GM12892 (cell line): ENCODE measurements around the gene HIPK4.
"Not testable (repeated sequence)": the region's sequence is repeated elsewhere in the genome, so short reads cannot be mapped to it uniquely, and the experiment has no call there.

Experiments
- DNase-seq: peaks from one replicate; pipeline ENCODE4 v3.0.0; 2011; ENCODE audit not compliant: insufficient read length
- FAIRE-seq: peaks from 2 replicates; lab custom pipeline; 2011; peaks lifted over from hg19 to GRCh38; lab: Jason Lieb, UNC
- POLR2A ChIP-seq: IDR thresholded peaks from 2 replicates; pipeline ENCODE4 v1.6.1; 2011; ENCODE audit warnings: low read depth, low read length, control low read depth
- POLR2AphosphoS5 ChIP-seq: IDR thresholded peaks from 2 replicates; pipeline ENCODE4 v1.6.1; 2011; ENCODE audit warnings: low read depth, low read length, control low read depth
- TAF1 ChIP-seq: IDR thresholded peaks from 2 replicates; pipeline ENCODE4 v1.6.1; 2011; ENCODE audit warnings: low read depth, mild to moderate bottlenecking, control low read depth, low read length, borderline replicate concordance

The HIPK4 gene

DNA sequence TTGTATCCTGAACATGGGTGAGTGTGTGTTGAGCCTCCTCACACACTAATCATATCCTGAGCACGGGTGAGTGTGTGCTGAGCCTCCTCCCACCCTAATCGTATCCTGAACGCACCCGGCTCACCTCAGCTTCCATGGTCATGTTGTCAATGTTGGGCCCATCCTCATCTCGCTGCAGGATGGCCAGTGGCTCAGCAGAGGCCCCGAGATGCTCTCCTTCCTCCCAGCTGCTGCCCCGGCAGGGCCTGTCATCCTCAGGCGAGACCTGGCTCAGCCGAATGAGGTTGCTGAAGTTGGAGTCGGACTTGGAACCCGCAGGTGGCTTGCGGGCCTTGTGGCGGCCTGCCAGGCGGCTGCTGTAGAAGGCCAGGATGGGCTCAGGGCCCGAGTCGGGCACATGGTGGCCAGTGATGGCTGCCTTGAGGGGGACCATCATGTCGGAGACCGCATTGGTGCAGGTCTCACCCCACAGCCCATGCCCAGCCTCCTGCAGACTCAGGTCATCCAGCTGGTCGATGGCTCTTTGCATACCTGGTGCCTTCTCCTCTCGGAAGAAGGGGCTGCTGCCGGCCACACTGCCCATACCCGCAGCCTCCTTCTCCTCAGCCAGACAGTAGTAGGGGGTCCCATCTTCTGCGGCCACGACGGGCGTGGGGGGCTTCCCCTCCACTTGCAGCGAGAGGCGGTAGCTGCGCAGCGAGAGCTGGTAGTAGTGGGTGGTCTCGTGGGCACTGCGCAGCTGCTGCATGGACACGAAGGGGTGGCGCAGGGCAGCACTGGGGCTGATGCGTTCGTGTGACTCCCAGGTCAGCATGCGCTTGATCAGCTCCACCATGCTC lies 9.6 kb downstream of the HIPK4 start:
- FAIRE-seq (no peak), DNase-seq (no peak)
- TF ChIP-seq TAF1 = no peak
- TF ChIP-seq POLR2AphosphoS5 = no peak
- TF ChIP-seq POLR2A = no peak

DNA sequence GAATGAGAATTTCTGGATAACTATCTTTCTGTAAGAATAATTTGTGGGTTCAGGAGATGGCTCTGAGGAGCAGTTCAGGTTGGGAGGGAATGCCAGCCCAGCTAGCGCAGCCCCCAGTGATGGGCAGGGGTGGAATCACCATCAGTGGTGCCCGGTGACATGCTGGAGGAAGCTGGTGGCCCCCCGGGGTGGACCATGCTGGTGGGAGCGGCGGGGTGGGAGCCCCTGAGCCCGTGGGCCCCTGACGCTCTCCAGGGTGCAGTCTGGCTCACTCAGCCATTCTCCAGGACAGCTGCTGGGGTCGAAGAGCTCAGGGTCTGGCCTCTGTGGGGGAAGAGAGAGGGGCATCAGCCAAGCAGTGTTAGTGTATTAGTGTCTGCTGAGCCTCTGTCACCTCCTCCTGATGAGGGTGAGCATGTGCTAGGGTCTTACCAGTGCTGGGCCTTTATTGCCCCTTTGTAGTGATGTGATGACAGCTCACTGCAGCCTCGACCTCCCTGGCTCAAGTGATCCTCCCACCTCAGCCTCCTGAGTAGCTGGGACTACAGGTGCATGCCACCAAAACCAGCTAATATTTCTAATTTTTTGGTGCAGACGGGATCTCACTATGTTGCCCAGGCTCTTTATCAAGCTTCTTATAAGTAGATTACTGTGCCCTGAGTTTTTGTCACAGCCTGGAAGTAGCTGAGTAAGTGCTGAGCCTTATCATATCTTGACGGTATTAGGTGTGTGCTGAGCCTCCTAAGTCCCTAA lies 10.4 kb downstream of the HIPK4 start:
- DNase-seq (no peak), FAIRE-seq (no peak)
- TF ChIP-seq POLR2A = no peak
- no peak for TF ChIP-seq TAF1
- no peak for TF ChIP-seq POLR2AphosphoS5

DNA sequence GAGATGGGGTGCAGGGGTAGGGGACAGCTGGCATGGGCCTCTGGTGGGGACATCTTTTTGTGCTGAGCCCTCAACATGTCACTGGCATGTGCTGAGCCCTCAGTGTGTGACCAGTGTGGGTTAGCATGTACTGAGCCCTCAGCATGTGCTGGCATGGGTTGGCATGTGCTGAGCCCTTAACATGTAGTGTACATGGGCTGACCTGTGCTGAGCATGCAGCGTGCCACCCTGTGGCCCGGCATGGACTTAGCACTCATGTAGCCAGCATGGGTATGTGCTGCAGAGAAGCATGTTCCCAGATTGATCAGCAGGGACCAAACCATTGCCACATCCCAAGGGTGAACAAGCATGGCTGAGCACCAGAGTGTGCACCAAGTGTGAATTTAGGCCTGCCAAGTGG lies 11.5 kb downstream of the HIPK4 start:
- TF ChIP-seq POLR2A = no peak
- no peak for TF ChIP-seq TAF1
- no peak for TF ChIP-seq POLR2AphosphoS5
- FAIRE-seq = no peak
- DNase-seq = no peak

- no peak for TF ChIP-seq POLR2AphosphoS5
- no peak for DNase-seq
- FAIRE-seq = no peak
Observed at GRCh38 chr19:40377876-40378385, 12.1 kb downstream of the HIPK4 start.

GRCh38 chr19:40376286-40376862 lies 13.6 kb downstream of the HIPK4 start:
- DNase-seq (no peak), FAIRE-seq (no peak)
- TF ChIP-seq TAF1 = no peak
- TF ChIP-seq POLR2A = no peak
- no peak for TF ChIP-seq POLR2AphosphoS5

DNA sequence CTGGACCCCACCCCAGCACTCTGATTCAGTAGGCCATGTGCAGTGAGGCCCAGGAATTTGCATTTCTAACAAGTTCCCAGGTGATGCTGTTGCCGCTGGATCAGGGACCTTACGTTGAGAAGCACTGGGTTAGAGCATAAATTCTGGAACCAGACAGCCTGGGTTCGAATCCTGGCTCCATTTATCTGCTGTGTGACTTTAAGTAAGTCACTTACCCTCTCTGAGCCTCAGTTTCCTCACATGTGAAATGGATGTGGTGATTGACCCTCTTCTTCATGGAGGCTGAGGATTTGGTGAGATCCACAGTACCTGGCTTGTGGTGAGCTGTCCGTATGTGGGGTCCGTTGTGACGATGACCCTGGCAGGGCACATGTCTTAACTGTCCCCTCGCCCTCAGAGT lies 15.9 kb downstream of the HIPK4 start:
- FAIRE-seq = no peak
- no peak for DNase-seq
- TF ChIP-seq POLR2AphosphoS5 (no peak), TAF1 (no peak), POLR2A (no peak)

GRCh38 chr19:40371802-40372122 lies 18.2 kb downstream of the HIPK4 start:
- no peak for TF ChIP-seq POLR2A
- DNase-seq (no peak), FAIRE-seq (no peak)

DNA sequence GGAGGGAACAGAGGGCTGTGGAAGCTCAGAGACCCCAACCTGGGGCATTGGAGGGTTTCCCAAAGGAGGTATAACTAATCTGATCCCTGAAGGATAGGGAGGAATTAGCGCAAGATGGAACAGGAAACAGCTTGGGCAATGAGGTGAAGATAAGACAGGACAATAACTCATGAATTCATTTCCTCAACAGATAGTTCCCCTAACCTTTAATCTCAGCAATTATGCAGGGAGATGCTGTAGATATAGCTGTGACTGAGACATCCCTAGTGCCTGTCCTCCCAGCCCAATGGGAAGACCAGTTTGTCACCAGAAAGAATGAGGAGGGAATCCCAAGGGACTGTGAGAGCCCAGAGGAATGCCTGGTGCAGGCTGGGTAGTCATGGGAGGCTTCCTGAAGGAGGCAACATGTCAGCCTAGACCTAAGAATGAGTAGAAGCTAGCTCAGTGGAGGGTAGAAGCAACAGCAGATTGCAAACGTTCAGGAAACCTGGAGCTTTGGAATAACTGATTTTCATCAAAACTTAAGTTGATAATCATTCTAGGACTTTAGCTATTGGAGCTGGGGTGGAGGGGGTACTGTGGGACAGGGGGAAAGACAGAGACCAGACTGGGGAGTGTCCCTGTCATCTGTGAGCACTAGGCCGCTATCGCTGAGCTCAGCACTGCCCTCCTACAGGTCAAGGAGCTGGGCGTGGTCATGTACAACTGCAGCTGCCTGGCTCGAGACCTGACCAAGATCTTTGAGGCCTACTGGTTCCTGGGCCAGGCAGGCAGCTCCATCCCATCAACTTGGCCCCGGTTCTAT lies 18.8 kb downstream of the HIPK4 start:
- no peak for TF ChIP-seq POLR2A
- TF ChIP-seq TAF1 = no peak
- no peak for TF ChIP-seq POLR2AphosphoS5
- no peak for FAIRE-seq
- DNase-seq = no peak

GRCh38 chr19:40370253-40370652 lies 19.7 kb downstream of the HIPK4 start:
- DNase-seq, FAIRE-seq: not testable (repeated sequence)

GRCh38 chr19:40369797-40370196 lies 20.2 kb downstream of the HIPK4 start:
- DNase-seq (no peak), FAIRE-seq (no peak)
- no peak for TF ChIP-seq POLR2A
- no peak for TF ChIP-seq TAF1
- no peak for TF ChIP-seq POLR2AphosphoS5

DNA sequence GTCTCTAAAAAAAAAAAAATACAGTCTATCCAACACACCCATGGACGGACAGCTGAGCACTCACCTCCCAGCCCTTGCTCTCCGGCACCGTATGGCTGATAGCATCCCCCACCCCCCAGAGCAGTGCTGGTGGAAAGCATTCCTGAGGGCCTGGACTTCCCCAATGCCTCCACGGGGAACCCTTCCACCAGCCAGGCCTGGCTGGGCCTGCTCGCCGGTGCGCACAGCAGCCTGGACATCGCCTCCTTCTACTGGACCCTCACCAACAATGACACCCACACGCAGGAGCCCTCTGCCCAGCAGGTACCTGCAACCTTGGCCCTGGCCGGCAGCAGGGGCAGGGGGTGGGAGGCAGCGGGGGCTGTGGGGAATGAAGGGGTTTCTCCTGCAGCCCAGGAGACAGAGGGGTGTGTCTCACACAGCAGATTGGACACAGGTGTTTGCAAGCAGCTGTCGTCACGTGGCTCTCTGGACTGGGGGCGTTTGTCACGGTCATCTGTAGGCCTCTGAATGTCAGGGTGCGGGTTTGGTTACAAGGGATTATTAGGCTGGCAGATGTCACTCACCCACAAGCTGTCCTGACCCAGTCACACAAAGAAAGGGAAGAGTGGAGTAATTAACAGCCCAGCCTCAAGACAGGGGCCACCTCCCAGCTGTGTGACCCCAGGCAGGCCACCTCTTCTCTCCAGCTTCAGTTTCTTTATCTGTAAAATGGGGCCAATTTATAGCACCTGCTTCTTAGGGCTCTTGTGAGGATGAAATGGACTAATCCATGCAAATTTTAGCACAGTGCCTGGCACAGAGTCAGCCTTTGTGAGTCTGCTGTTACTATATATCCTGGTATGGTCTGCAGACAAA lies 22.2 kb downstream of the HIPK4 start:
- no peak for DNase-seq
- FAIRE-seq = no peak
- no peak for TF ChIP-seq POLR2A
- TF ChIP-seq POLR2AphosphoS5 = no peak
- no peak for TF ChIP-seq TAF1
